Adrenal gland (tissue), 12 donors: ENCODE measurements around the gene NBAS. TPM values are rescaled to one million over a fixed set of nuclear protein-coding genes. Genes with fewer than 3 reads are reported as not detected.

Experiments
- DNase-seq, 7 donors: peaks; one replicate each; pipeline ENCODE4 v3.0.0-alpha.2; 2019 to 2020
- H3K27ac ChIP-seq, 5 donors: fragments of 200-600 bp; sonication (generic) in 4 of 5; 1 replicate in 3 of 5; 2 replicates in 2 of 5; pipeline versions ENCODE4 v1.5.1 to v1.8.0; 2016 to 2020; ENCODE audit warnings: mild to moderate bottlenecking in 1 of 5
- H3K27me3 ChIP-seq: fragments of 200-600 bp; 2 replicates; pipeline ENCODE4 v1.8.0; 2021
- H3K36me3 ChIP-seq, 2 donors: fragments of 200-600 bp; replicated peaks in 1 of 2; 1 replicate in 1 of 2; 2 replicates in 1 of 2; pipeline versions ENCODE4 v1.5.1 to v1.8.0; 2018 to 2022
- H3K4me1 ChIP-seq, 2 donors: fragments of 200-600 bp; replicated peaks in 1 of 2; 1 replicate in 1 of 2; 2 replicates in 1 of 2; pipeline versions ENCODE4 v1.5.1 to v1.8.0; 2018 to 2021
- H3K4me3 ChIP-seq, 4 donors: fragments of 200-600 bp; sonication (generic) in 3 of 4; one replicate each; pipeline ENCODE4 v1.5.1; 2016 to 2018
- H3K9me3 ChIP-seq, 3 donors: fragments of 200-600 bp; sonication (generic) in 1 of 3; replicated peaks in 1 of 3; 1 replicate in 2 of 3; 2 replicates in 1 of 3; pipeline versions ENCODE4 v1.5.1 to v1.8.0; 2016 to 2021
- CTCF ChIP-seq, 6 experiments: fragments of 450-650 bp in 4 of 6; fragments of 200-600 bp in 2 of 6; sonication (generic) in 1 of 6; IDR thresholded peaks; 1 replicate in 5 of 6; 2 replicates in 1 of 6; pipeline versions ENCODE4 v1.5.1 to v1.8.0; 2016 to 2021; ENCODE audit warnings: antibody characterized with exemption in 6 of 6, mild to moderate bottlenecking in 2 of 6, moderate library complexity in 1 of 6
- POLR2A ChIP-seq, 2 donors: fragments of 450-650 bp; IDR thresholded peaks; one replicate each; pipeline ENCODE4 v1.6.1; 2017; ENCODE audit warnings: antibody characterized with exemption in 2 of 2, mild to moderate bottlenecking in 2 of 2, moderate library complexity in 1 of 2
- WGBS, 4 donors: extraction: QIAGEN DNeasy Blood & Tissue Kit in 2 of 4; methylation state at CpG; one replicate each; pipeline versions ENCODE4 v1.1.5 to v1.1.7; 2013 to 2017; 5-methylcytosine and 5-hydroxymethylcytosine counted together
- intact Hi-C, 2 donors: fragments of 100-400 bp; cut with DNase I; formaldehyde crosslinking; loops; one replicate each; pipeline versions ENCODE4 v1.14.1 to v1.15.0; 2022 to 2023
- polyA plus RNA-seq, 3 donors: library from polyadenylated mRNA; stranded (reverse); fragments of 200-250 nt in 2 of 3; fragments of 350-450 nt in 1 of 3; fragmentation: Illumina TruSeq in 1 of 3; extraction: RNeasy Lipid Tissue Mini Kit (QIAGEN cat#74804) in 1 of 3; gene quantifications; one replicate each; pipeline ENCODE4 v1.2.3, GENCODE V29; 2013 to 2014
- total RNA-seq, 9 donors: library from RNA; depleted of rRNA in 4 of 9; stranded (reverse); fragments of >200 nt in 4 of 9; fragments of 120-200 nt in 1 of 9; fragmentation: NEBNext Ultra II Directional in 1 of 9; extraction: Animal tissue kit (Norgen Biotek cat#: 25700) in 1 of 9; gene quantifications; one replicate each; pipeline versions ENCODE4 v1.1.0 to v1.2.4, GENCODE V29; 2013 to 2023
- donor health status: healthy with polysubstance abuse.
- donor health status: Bipolar disorder and iron deficiency.
- donor health status: DM: yes; HTN: yes; CAD: no.
- donor health status: DM: no; HTN: no; CAD: no.
- donor health status: DM: no; HTN: no; CAD: no.
- donor health status: DM: yes; HTN: yes; CAD: no.

NBAS gene
- total and polyA plus RNA-seq, 12 donors = 22.0 to 62.4 (median 46.2) TPM

DNA sequence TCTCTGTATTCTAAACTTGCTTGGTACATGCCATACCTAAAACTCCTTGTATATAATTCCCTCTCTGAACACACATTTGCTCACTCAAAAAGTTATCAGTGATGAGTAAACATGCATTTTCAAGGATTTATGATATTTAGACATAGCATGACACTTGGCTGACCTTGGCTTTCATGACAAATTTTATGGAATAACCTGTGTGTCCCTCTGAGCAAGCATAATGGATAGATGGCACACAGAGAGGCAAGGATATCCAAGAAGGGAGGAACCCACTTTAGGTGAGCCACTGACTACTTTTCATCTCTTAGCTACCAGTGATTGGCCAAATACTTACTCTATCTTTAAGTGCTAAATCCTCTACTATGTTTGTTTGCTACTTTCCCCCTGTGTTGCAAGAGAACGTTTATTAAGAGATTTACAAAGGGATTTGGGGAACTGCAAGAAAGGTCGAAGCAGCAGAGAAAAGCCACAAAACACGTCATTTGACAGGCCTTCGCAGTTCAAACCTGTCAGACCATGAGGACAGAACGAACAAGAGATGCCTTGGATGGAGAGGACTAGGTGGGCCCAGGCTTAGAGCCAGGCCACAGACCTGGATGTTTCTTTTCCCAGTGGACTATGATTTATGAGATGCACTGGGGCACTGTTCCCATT lies 379.9 kb downstream of the NBAS start:
- 74 to 87% (median 82%) methylated on average over 5 of the region's 5 CpGs for whole genome bisulfite sequencing, 4 donors
- no peak overlapping the region for H3K4me3 ChIP-seq

GRCh38 chr2:15180379-15180778 lies 380.8 kb downstream of the NBAS start:
- Histone ChIP-seq H3K36me3 (no peaks in the 10 kb centered on the region), H3K27ac (no peak overlapping the region), H3K9me3 (no peaks in the 10 kb centered on the region), H3K4me1 (peaks cover 0 to 8% of the 10 kb centered on the region in 2 donors), H3K4me3 (no peak overlapping the region), H3K27me3 (no peaks in the 10 kb centered on the region)
- intact Hi-C loops = no loop called here
- no peak for DNase-seq
- no peak for TF ChIP-seq POLR2A (IDR thresholded peaks at IDR 0.05)
- TF ChIP-seq CTCF (IDR thresholded peaks at IDR 0.05) = no peak
- 93 to 98% (median 95%) methylated on average over 8 to 9 of the region's 9 CpGs for WGBS, 4 donors

More for the DNA sequence above, 379.9 kb downstream of the NBAS start:
- Histone ChIP-seq H3K9me3 (no peaks in the 10 kb centered on the region), H3K4me1 (peaks cover 0 to 8% of the 10 kb centered on the region in 2 donors), H3K36me3 (no peaks in the 10 kb centered on the region), H3K27ac (no peak overlapping the region), H3K27me3 (no peaks in the 10 kb centered on the region)
- intact Hi-C loops = no loop called here
- DNase-seq = no peak
- no peak for TF ChIP-seq POLR2A (IDR thresholded peaks at IDR 0.05)
- TF ChIP-seq CTCF (IDR thresholded peaks at IDR 0.05) = no peak

DNA sequence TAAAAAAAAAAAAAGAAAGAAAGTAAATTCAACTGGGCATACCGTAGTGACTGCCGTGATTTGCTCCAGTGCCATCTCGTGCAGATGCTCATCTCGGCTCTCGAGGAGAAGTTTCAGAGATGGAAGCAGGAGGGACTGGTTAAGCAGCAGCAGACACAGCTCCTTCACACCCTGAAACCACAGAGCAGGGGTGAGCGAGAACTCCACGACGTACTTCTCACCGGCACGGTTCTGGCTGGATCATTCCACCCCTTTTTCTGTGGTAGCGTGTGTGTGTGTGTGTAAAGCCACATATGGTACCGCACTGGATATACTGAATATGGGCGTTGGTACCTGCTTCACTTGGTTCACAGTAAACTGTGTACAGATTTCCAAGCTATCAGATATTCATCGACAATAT lies 382.2 kb downstream of the NBAS start:
- Histone ChIP-seq H3K36me3 (no peaks in the 10 kb centered on the region), H3K27me3 (no peaks in the 10 kb centered on the region), H3K27ac (no peak overlapping the region), H3K4me1 (peaks cover 0 to 8% of the 10 kb centered on the region in 2 donors), H3K4me3 (no peak overlapping the region), H3K9me3 (no peaks in the 10 kb centered on the region)
- WGBS, 4 donors = 93 to 97% (median 95%) methylated on average over 14 of the region's 14 CpGs
- no peak for DNase-seq
- intact Hi-C loops = no loop called here
- TF ChIP-seq CTCF (IDR thresholded peaks at IDR 0.05) = no peak
- no peak for TF ChIP-seq POLR2A (IDR thresholded peaks at IDR 0.05)

DNA sequence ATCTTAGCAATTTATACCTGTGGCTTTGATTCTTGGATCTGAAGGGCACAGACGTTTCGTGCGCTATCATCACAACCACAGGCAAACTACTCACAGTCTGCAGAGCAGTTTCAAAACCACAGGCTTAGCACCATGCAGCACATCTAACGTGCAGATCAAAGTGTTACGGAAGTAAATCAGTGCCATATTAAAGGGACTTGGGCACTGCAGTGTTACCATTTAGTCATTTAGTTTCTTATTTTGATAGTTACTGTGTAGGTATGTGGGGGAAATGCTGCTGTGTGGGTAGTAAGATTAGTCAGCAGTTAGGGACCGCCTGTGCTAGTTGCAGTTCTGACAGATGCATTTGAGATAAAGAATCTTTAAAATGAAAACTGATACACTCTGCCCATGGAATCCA lies 384.0 kb downstream of the NBAS start:
- H3K9me3 ChIP-seq = no peaks in the 10 kb centered on the region
- no peak overlapping the region for H3K27ac ChIP-seq
- H3K36me3 ChIP-seq = no peaks in the 10 kb centered on the region
- TF ChIP-seq CTCF (IDR thresholded peaks at IDR 0.05) = no peak
- no peak for TF ChIP-seq POLR2A (IDR thresholded peaks at IDR 0.05)
- H3K4me3 ChIP-seq = no peak overlapping the region
- no peaks in the 10 kb centered on the region for H3K27me3 ChIP-seq
- 90 to 93% (median 90%) methylated on average over 6 of the region's 6 CpGs for WGBS, 4 donors
- no peak for DNase-seq
- intact Hi-C loops = no loop called here
- peaks cover 0 to 8% of the 10 kb centered on the region in 2 donors for H3K4me1 ChIP-seq
